ENCODE measurements around the gene ZFP42. TPM values are rescaled to one million over a fixed set of nuclear protein-coding genes. Genes with fewer than 3 reads are reported as not detected.
"Not testable (repeated sequence)": the region's sequence is repeated elsewhere in the genome, so short reads cannot be mapped to it uniquely, and the experiment has no call there.

The ZFP42 gene
- total RNA-seq, 2 experiments from 2014 or later = not detected

DNA sequence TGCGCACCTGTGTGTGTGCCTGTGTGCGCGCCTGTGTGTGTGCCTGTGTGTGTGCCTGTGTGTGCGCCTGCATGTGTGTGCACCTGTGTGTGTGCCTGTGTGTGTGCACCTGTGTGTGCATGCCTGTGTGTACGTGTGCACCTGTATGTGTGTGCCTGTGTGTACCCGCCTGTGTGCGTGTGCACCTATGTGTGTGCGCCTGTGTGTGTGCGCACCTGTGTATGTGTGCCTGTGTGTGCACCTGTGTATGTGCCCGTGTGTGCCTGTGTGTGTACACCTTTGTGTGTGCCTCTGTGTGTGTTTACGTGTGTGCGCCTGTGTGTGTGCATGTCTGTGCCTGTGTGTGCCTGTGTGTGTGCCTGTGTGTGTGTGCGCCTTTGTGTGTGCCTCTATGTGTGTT is 33.5 kb downstream of the ZFP42 start:
- Mint-ChIP-seq H3K4me1 (ENCODE audit: low read depth) (peaks cover 2% of the 10 kb centered on the region), H3K36me3 (ENCODE audit: low read depth) (no peaks in the 10 kb centered on the region), H3K4me3 (no peak overlapping the region), H3K27ac (no peak overlapping the region), H3K9me3 (peaks cover 6% of the 10 kb centered on the region), H3K27me3 (ENCODE audit: low read depth) (peaks cover 17% of the 10 kb centered on the region)
- intact Hi-C loops (cut with micrococcal nuclease) = no loop called here
- CTCF ChIA-PET = no interaction called here
- no peak for DNase-seq

DNA sequence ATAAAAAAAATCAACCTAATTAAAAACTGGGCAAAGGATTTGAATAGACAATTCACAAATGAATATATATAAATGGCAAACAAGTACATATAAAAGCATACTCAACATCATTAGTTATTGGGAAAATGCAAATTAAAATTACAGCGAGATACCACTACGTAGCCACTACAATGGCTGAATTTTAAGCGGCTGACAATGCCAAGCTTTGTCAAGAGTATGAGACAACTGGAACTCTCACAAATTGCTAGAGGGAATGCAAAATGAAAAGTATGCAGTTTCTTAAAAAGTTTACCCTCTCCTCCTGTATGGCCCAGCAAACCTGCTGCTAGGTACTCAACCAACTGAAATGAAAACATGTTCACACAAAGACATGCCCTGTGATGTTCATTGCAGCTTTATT is 34.8 kb downstream of the ZFP42 start:
- no peak overlapping the region for H3K27ac Mint-ChIP-seq
- CTCF ChIA-PET = no interaction called here
- intact Hi-C loops (cut with micrococcal nuclease) = no loop called here
- peaks cover 17% of the 10 kb centered on the region for H3K27me3 Mint-ChIP-seq (ENCODE audit: low read depth)
- no peaks in the 10 kb centered on the region for H3K36me3 Mint-ChIP-seq (ENCODE audit: low read depth)
- no peak for DNase-seq
- H3K4me1 Mint-ChIP-seq (ENCODE audit: low read depth) = peaks cover 2% of the 10 kb centered on the region
- H3K9me3 Mint-ChIP-seq = peaks cover 6% of the 10 kb centered on the region
- H3K4me3 Mint-ChIP-seq = no peak overlapping the region

DNA sequence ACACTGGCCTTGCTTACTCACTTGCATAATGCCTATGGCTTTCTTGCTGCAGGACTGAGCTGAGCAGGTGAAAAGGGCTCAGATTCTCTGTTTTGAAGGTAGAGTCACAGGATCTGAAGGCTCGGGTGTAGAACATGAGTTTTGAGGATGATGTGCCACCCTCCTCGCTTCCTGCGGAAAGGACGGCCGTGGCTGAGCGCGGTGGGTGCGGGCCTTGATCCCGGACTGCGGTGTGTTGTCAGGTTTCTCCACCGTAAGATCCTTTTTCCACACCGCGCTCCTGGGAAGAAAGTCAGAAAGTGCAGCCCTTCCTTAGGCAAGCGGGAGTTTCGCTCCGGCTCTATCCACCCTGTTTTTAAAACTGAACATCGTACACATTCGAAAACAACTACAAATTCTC is 36.2 kb downstream of the ZFP42 start:
- Mint-ChIP-seq H3K27me3 (ENCODE audit: low read depth) (peaks cover 17% of the 10 kb centered on the region), H3K27ac (no peak overlapping the region), H3K4me1 (ENCODE audit: low read depth) (peaks cover 2% of the 10 kb centered on the region), H3K4me3 (no peak overlapping the region), H3K36me3 (ENCODE audit: low read depth) (no peaks in the 10 kb centered on the region), H3K9me3 (peaks cover 6% of the 10 kb centered on the region)
- CTCF ChIA-PET = no interaction called here
- intact Hi-C loops (cut with micrococcal nuclease) = no loop called here
- no peak for DNase-seq

DNA sequence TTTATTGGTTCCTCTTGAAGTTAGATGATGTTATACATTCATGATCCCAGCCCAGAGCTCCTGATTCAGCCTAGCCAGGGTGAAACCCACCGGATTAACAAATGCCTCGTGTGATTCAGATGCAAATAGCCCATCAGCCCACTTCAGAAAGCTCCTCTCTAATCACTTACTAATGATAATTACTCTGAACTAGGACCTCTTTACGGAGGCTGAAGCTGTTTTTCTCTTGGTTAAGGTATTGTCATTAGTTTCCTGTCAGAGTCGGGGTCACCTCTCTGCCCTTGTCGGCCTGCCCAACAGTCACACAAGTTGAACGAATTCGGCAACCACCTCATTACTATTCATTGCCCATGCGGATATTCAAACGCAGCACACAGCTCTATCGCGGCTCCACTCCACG is 36.6 kb downstream of the ZFP42 start:
- Mint-ChIP-seq H3K36me3 (ENCODE audit: low read depth) (no peaks in the 10 kb centered on the region), H3K27ac (no peak overlapping the region), H3K4me1 (ENCODE audit: low read depth) (peaks cover 2% of the 10 kb centered on the region), H3K4me3 (no peak overlapping the region), H3K27me3 (ENCODE audit: low read depth) (peaks cover 17% of the 10 kb centered on the region), H3K9me3 (peaks cover 6% of the 10 kb centered on the region)
- CTCF ChIA-PET = interaction anchor here (0.5 kb wide), 1 partner anchor 38 kb away, joined by 3 read pairs; no protein-coding TSS in a partner anchor
- intact Hi-C loops (cut with micrococcal nuclease) = no loop called here
- DNase-seq = no peak

DNA sequence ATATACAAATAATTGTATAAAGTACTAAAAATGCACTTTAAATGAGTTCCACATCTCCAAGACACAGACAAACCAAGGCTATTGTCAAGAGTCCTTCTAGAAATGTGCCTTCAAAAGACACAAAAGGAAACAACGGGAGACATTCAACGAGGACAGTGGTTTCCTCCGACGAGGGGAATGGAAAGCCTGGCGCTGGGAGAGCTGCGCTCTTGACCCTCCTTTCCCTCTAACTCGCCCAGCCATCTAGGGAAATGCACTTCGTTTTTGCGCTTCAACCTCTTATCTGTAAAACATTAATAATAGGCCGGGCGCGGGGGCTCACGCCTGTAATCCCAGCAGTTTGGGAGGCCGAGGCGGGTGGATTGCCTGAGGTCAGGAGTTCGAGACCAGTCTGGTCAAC is 37.0 kb downstream of the ZFP42 start:
- DNase-seq = no peak
- H3K27ac Mint-ChIP-seq = no peak overlapping the region
- H3K36me3 Mint-ChIP-seq (ENCODE audit: low read depth) = no peaks in the 10 kb centered on the region

DNA sequence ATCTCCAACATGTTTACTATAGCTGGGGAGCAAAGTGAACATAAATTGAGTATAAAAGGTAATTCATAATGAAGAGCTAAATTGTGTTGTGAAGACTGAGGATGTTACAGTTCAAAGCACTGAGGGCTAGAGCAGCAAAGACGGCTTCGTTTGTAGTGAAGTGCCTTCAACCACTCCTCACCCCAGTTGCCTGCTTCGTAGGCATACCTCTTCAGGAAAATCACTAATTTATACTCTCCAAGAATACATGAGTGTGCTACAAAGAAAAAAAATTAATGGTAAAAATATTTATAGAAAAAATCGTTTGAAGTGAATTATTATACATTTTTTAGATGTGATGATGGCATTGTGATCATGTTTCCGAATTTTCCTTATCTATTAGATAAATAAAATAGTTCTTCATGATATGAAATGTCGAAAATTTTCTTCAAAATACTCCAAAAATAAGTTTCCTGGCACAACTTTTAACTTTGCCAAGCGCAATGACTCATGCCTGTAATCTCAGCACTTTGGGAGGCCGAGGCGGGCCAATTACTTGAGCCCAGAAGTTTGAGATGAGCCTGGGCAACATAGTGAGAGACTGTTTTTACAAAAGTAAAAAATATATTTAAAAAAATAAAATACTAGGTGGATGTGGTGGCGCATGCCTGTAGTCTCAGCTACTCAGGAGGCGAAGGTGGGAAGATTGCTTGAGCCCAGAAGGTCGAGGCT is 41.6 kb downstream of the ZFP42 start:
- no peaks in the 10 kb centered on the region for H3K4me1 Mint-ChIP-seq (ENCODE audit: low read depth)
- no peak overlapping the region for H3K27ac Mint-ChIP-seq
- peaks cover 8% of the 10 kb centered on the region for H3K27me3 Mint-ChIP-seq (ENCODE audit: low read depth)
- no peaks in the 10 kb centered on the region for H3K36me3 Mint-ChIP-seq (ENCODE audit: low read depth)
- intact Hi-C loops (cut with micrococcal nuclease) = no loop called here
- DNase-seq = no peak
- no peak overlapping the region for H3K4me3 Mint-ChIP-seq
- CTCF ChIA-PET = interaction anchor here (0.6 to 0.7 kb wide), 2 partner anchors 55 to 134 kb away, joined by 3 to 4 read pairs; no protein-coding TSS in a partner anchor
- no peaks in the 10 kb centered on the region for H3K9me3 Mint-ChIP-seq

More for the DNA sequence above, 37.0 kb downstream of the ZFP42 start:
- H3K27me3 Mint-ChIP-seq (ENCODE audit: low read depth) = peaks cover 17% of the 10 kb centered on the region
- intact Hi-C loops (cut with micrococcal nuclease) = no loop called here
- no peak overlapping the region for H3K4me3 Mint-ChIP-seq
- peaks cover 6% of the 10 kb centered on the region for H3K9me3 Mint-ChIP-seq
- H3K4me1 Mint-ChIP-seq (ENCODE audit: low read depth) = peaks cover 2% of the 10 kb centered on the region
- CTCF ChIA-PET = interaction anchor here (0.5 kb wide), 1 partner anchor 38 kb away, joined by 3 read pairs; no protein-coding TSS in a partner anchor

DNA sequence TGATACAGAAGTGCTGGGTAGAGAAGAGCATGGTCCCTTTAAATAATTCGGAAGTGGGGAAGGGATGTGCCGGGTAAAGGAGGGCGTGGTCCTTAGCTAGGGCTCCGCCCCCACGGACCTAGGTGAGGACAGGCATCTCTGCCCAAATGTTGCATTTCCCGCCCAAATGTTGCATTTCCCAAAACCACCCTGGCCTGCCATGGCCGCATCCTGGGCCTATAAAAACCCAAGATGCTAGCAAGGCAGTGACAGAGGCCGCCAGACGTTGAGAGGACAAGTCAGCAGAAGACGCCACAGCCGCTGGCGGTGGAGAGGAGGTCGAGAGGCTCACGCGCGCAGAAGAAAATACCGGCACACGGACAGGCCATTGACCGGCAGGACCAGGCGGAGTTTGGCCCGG is 46.1 kb downstream of the ZFP42 start:
- CTCF ChIA-PET = no interaction called here
- no peaks in the 10 kb centered on the region for H3K27me3 Mint-ChIP-seq (ENCODE audit: low read depth)
- intact Hi-C loops (cut with micrococcal nuclease) = no loop called here
- no peaks in the 10 kb centered on the region for H3K4me1 Mint-ChIP-seq (ENCODE audit: low read depth)
- H3K27ac Mint-ChIP-seq = no peak overlapping the region
- no peaks in the 10 kb centered on the region for H3K36me3 Mint-ChIP-seq (ENCODE audit: low read depth)
- no peak overlapping the region for H3K4me3 Mint-ChIP-seq
- DNase-seq = no peak
- H3K9me3 Mint-ChIP-seq = no peaks in the 10 kb centered on the region

DNA sequence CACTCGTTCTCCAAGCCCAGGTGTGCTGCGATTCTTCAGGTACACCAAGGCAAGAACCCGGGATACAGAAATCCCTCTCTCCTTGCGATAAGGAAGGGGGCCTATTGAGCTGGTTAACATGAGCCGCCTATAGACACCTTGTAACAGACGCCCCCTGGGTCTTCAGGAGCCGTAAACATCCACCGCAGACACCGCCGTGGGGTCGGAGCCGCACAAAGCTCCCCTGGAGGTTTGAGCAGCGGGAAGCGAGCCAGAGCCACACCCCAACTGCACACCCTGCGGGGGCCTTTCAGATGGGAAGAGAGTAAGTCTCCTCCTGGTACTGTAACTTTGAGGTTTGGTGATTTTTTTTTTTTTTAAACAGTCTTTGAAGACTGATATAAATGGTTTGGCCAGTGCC is 46.6 kb downstream of the ZFP42 start:
- CTCF ChIA-PET = no interaction called here
- intact Hi-C loops (cut with micrococcal nuclease) = no loop called here

DNA sequence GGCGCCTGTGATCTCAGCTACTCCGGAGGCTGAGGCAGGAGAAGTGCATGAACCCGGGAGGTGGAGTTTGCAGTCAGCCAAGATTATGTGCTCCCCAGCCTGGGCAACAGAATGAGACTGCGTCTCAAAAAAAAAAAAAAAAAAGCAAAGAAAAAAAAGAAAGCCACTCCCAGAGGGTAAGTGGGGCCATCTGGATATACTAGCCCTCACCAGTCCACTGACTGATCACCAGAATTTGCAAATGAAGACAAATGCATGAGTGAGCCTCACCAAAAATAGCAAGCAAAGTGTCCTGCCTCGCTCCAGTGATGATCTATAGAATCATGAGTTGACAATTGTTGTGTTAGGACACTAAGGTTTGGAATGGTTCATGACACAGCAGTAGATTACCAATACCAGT is 47.6 kb downstream of the ZFP42 start:
- Mint-ChIP-seq H3K27me3 (ENCODE audit: low read depth) (no peaks in the 10 kb centered on the region), H3K4me1 (ENCODE audit: low read depth) (no peaks in the 10 kb centered on the region), H3K4me3 (no peak overlapping the region), H3K36me3 (ENCODE audit: low read depth) (no peaks in the 10 kb centered on the region), H3K27ac (no peak overlapping the region), H3K9me3 (no peaks in the 10 kb centered on the region)
- no peak for DNase-seq
- CTCF ChIA-PET = no interaction called here
- intact Hi-C loops (cut with micrococcal nuclease) = no loop called here

More for the DNA sequence above, 46.6 kb downstream of the ZFP42 start:
- H3K4me3 Mint-ChIP-seq = no peak overlapping the region
- DNase-seq = no peak
- H3K9me3 Mint-ChIP-seq = no peaks in the 10 kb centered on the region
- no peak overlapping the region for H3K27ac Mint-ChIP-seq
- H3K36me3 Mint-ChIP-seq (ENCODE audit: low read depth) = no peaks in the 10 kb centered on the region
- H3K4me1 Mint-ChIP-seq (ENCODE audit: low read depth) = no peaks in the 10 kb centered on the region
- no peaks in the 10 kb centered on the region for H3K27me3 Mint-ChIP-seq (ENCODE audit: low read depth)

DNA sequence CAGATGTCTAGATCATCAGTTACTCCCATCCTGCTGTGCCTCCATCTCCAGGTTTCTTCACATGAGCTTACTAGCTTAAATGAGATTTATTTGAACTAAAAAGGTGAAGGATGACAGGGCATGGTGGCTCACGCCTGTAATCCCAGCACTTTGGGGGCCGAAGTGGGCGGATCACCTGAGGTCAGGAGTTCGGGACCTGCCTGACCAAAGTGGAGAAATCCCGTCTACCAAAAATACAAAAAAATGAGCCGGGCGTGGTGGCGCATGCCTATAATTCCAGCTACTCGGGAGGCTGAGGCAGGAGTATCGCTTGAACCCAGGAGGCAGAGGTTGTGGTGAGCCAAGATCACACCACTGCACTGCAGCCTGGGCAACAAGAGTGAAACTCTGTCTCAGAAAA is 49.9 kb downstream of the ZFP42 start:
- H3K36me3 Mint-ChIP-seq (ENCODE audit: low read depth); H3K4me3 Mint-ChIP-seq; H3K4me1 Mint-ChIP-seq (ENCODE audit: low read depth); H3K27ac Mint-ChIP-seq; H3K27me3 Mint-ChIP-seq (ENCODE audit: low read depth); DNase-seq; H3K9me3 Mint-ChIP-seq; CTCF ChIA-PET; intact Hi-C loops (cut with micrococcal nuclease): not testable (repeated sequence)

DNA sequence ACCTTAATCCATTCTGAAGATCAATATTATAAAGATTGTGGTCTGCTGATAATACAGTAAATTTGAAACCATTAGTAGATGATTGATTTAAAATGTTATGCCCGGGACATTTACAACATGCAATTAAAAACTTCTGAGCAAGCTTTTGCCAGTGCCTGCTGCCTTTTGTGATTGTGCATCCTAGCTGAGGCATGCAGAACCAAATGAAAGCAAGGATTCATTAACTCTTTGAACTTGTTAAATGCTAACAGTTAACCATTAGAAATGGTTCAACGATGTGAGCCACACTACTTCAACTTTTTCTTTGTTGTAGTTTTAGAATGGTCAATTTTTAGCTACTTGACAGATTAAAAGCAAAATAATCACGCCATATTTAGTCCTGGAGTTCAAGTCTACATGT is 51.1 kb downstream of the ZFP42 start:
- CTCF ChIA-PET = interaction anchor here (0.6 kb wide), 1 partner anchor 50 kb away, joined by 4 read pairs; no protein-coding TSS in a partner anchor
- Mint-ChIP-seq H3K36me3 (ENCODE audit: low read depth) (no peaks in the 10 kb centered on the region), H3K4me1 (ENCODE audit: low read depth) (no peaks in the 10 kb centered on the region), H3K27me3 (ENCODE audit: low read depth) (no peaks in the 10 kb centered on the region), H3K9me3 (peaks cover 1% of the 10 kb centered on the region), H3K27ac (no peak overlapping the region), H3K4me3 (no peak overlapping the region)
- intact Hi-C loops (cut with micrococcal nuclease) = no loop called here
- DNase-seq = no peak

DNA sequence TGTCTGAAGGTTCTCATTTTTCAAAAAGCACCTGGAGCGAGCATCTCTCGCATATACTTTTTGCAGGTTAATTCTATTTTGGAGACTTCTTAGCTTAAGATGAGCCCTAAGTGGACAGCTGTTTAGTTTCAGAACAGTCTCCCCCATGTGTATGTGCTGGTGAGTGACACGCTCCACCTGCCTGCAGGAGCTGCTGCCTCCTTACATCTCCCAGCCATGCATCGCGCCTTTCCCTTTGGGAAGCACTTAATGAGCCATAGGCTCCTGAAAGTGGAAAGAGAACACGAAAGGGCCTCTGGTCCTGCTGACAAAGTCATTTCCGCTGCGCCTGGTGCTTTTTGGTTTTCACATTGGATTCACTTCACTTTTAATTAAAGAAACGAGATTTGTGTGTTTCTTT is 57.7 kb downstream of the ZFP42 start:
- H3K27me3 Mint-ChIP-seq (ENCODE audit: low read depth) = no peaks in the 10 kb centered on the region
- H3K4me3 Mint-ChIP-seq = no peak overlapping the region
- H3K36me3 Mint-ChIP-seq (ENCODE audit: low read depth) = no peaks in the 10 kb centered on the region
- no peaks in the 10 kb centered on the region for H3K4me1 Mint-ChIP-seq (ENCODE audit: low read depth)
- CTCF ChIA-PET = no interaction called here
- peaks cover 3% of the 10 kb centered on the region for H3K9me3 Mint-ChIP-seq
- H3K27ac Mint-ChIP-seq = no peak overlapping the region
- no peak for DNase-seq
- intact Hi-C loops (cut with micrococcal nuclease) = no loop called here
